Measurements from ENCODE around the gene DAG1. TPM values are rescaled to one million over a fixed set of nuclear protein-coding genes. Genes with fewer than 3 reads are reported as not detected.

Gene DAG1
- 144 TPM for total RNA-seq
- long read RNA-seq, partial matches to known transcripts: 0 of 66 reads
- long read RNA-seq, other reads (novel, unspliced or antisense): 66 of 66 reads

GRCh38 chr3:49469936-49470713 lies at the start of gene DAG1:
Gene DAG1, plus strand, starts transcription at chr3:49470267. Its CDS starts 40,268 bp downstream, at chr3:49510535.
- peak; percentile 99 for DNase-seq
- ATAC-seq: peak; percentile 86
- intact Hi-C loops (cut with micrococcal nuclease): no loop called here

DNA sequence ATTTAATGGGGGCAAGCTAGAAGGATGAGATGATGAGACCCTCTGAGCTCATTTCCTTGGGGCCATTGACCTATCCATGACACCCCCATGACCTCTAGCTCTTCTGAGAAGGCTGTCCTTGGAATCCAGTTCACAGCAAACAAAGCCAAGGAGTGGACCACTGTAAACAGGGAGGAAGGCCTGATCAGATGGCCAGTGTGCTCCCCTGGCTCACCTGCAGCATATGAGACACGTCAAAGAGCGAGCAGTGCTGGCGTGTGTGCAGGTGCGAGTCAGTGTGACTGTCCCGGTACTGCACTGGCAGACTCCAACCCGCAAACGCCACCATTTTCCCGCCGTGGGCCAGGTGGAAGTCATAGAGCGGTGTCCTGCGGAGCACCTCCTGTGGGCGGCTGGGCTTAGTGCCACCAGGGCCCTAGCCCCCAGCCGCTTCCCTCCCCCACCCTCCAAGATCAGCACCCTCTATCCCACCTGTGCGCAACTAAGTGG lies 48.1 kb upstream of the DAG1 start:
- ATAC-seq (peak; percentile 41), DNase-seq (peak; percentile 41)
- intact Hi-C loops (cut with micrococcal nuclease): no loop called here

DNA sequence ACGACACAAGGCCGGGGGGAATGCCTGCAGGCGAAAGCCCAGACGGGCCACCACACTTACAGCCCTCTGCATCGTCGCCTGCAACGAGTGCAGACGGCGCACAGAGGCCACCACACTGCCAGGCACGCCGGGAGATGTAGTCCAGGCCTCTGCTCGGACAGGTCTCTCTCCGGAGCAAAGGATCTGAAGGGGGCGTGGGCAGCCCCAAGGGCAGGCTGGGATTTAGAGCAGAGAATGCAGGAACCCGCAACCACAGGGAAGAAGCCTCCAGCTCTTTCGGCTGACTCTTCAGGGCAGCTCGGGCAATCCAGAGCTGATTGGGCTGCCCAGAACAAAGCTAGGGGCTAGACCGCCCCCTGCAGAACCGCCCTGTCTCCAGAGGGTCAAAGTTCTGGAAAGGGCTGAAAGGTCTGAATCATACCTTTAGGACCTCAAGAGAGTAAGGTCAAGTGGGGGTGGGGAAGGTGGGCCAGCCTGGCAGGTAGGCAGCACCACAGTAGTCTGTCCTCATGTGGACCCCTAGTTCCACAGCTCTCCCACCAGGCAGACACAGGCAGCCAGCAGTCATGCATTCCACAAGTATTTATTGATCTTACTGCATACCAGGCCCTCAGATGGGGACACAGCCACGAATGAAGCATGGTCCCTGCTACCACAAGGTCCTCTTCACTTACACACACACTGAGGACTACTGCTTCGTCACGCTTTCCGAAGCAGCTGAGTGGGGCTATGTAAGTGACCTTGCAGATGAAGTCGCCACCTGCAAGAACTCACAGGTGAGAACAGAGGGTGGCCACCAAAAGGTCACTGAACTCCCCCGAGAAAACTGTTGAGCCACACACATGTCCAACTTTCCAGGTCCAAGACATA lies 47.5 kb upstream of the DAG1 start, which contains the start of gene AMT:
Gene AMT (minus strand): TSS at position 95 of the 870 bp plus-strand sequence. CDS start 23 bp downstream, at position 72.
- DNase-seq: peak; percentile 78
- ATAC-seq: peak; percentile 86
- intact Hi-C loops (cut with micrococcal nuclease): no loop called here

GRCh38 chr3:49424816-49425215 lies 45.3 kb upstream of the DAG1 start:
- DNase-seq: no peak
- intact Hi-C loops (cut with micrococcal nuclease): no loop called here
- no peak for ATAC-seq

GRCh38 chr3:49427586-49427985 lies 42.5 kb upstream of the DAG1 start:
- DNase-seq: no peak
- intact Hi-C loops (cut with micrococcal nuclease): no loop called here
- ATAC-seq: no peak

GRCh38 chr3:49428752-49429080 lies 41.4 kb upstream of the DAG1 start:
- intact Hi-C loops (cut with micrococcal nuclease): no loop called here
- ATAC-seq (peak; percentile 1), DNase-seq (no peak)

GRCh38 chr3:49434731-49435130 lies 35.3 kb upstream of the DAG1 start:
- intact Hi-C loops (cut with micrococcal nuclease): no loop called here
- DNase-seq: no peak
- ATAC-seq: no peak

- intact Hi-C loops (cut with micrococcal nuclease): no loop called here
- ATAC-seq (no peak), DNase-seq (no peak)
These were observed 24.7 kb upstream of the DAG1 start for GRCh38 chr3:49445391-49445790.

- DNase-seq (no peak), ATAC-seq (no peak)
- intact Hi-C loops (cut with micrococcal nuclease): no loop called here
These were observed 16.4 kb upstream of the DAG1 start for GRCh38 chr3:49453621-49454020.

DNA sequence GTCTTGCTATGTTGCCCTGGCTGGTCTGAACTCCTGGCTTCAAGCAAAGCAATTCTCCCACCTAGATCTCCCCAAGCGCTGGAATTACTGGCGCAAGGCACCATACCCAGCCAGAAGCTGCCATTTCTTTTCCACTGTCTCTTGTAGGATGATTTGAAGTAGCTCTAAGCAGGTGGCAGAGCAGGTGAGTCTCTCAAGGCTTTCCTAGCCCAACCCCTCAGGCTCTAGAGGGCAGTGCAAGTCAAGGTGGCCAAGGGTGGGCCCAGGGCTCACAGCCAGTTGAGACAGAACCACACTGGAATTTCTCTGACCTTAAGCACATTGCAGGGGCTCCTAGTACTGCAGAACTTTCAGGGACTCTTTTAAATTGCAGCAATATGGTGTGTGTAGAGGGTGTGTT lies 15.6 kb upstream of the DAG1 start:
- DNase-seq: peak; percentile 53
- intact Hi-C loops (cut with micrococcal nuclease): no loop called here
- peak; percentile 78 for ATAC-seq

- intact Hi-C loops (cut with micrococcal nuclease): no loop called here
- peak; percentile 69 for ATAC-seq
- DNase-seq: no peak
These were observed 15.0 kb upstream of the DAG1 start for GRCh38 chr3:49454898-49455681.

DNA sequence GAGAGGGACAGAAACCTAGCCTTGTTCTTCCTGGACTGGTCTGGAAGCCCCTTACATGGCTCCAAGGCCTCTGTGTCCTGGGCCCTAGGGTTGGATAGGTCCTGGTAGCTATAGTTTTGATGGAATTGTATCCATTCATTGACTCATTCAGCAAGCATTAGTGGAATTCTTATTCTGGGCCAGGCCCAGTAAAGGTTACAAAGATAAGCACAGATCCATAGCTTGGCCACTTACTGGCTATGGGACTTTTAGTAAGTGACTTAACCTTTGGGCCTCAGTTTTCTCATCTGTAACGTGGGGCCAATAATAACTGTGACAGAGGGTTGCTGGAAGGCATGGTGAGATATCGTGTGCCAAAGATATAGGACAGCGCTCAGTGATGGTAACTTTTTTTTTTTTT lies 13.6 kb upstream of the DAG1 start:
- intact Hi-C loops (cut with micrococcal nuclease): no loop called here
- ATAC-seq (no peak), DNase-seq (no peak)

DNA sequence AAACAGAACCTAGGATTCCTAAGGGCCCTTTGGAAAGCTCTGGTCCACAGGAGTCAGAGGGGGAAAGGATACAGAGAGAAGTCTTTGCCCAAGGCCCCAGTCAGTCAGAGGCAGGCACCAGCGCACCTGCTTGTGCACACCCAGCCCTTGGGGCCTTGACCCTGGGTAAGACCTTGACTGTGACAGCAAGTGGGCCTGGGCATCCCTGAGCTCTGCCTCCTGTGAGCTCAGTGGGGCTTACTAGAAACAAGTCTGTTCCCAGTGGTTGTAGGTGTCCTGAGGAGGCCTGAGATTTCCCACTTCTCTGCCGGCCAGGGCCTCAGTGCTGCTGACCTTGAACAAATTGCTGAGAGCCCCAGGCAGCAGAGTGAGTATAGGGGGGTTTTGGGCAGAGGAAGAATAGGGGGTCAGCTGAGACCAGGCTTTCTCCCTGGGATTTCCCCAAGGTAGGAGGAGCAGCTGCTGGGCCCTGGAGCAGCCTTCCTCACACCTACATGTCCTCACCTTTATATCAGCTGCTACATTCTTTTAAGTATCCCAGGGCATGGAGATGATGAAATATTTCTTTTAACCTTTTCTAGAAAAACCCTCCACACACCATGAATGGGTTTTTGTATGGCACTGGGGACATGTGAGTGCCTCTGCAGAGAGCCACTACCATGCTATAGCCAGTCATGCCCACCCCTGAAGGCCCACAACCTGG lies 9.7 kb upstream of the DAG1 start:
- DNase-seq: no peak
- intact Hi-C loops (cut with micrococcal nuclease): no loop called here
- ATAC-seq: no peak

DNA sequence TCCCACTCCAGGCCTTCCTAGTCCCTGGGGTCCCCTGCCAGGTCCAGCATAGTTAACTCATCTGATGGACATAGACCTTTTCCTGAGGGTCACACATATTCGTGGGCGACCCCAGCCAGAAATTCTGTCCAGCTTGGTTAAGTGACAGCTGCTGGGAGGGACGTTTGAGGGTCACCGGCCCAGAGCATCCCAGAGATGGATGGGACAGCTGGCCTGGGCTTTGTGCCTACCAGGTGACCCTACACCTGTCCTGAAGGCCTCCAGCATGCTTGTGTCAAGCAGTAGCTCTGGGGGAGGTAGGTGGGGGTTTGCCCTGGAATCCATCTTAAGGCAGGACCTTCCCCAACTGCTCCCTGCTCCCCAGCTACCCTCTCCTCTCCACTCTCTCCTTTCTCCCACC lies 9.1 kb upstream of the DAG1 start:
- ATAC-seq (no peak), DNase-seq (no peak)
- intact Hi-C loops (cut with micrococcal nuclease): no loop called here

GRCh38 chr3:49461443-49462171 lies 8.5 kb upstream of the DAG1 start:
- intact Hi-C loops (cut with micrococcal nuclease): no loop called here
- no peak for DNase-seq
- ATAC-seq: peak; percentile 29

- ATAC-seq (no peak), DNase-seq (no peak)
- intact Hi-C loops (cut with micrococcal nuclease): no loop called here
These were observed 7.8 kb upstream of the DAG1 start for GRCh38 chr3:49462222-49462621.

DNA sequence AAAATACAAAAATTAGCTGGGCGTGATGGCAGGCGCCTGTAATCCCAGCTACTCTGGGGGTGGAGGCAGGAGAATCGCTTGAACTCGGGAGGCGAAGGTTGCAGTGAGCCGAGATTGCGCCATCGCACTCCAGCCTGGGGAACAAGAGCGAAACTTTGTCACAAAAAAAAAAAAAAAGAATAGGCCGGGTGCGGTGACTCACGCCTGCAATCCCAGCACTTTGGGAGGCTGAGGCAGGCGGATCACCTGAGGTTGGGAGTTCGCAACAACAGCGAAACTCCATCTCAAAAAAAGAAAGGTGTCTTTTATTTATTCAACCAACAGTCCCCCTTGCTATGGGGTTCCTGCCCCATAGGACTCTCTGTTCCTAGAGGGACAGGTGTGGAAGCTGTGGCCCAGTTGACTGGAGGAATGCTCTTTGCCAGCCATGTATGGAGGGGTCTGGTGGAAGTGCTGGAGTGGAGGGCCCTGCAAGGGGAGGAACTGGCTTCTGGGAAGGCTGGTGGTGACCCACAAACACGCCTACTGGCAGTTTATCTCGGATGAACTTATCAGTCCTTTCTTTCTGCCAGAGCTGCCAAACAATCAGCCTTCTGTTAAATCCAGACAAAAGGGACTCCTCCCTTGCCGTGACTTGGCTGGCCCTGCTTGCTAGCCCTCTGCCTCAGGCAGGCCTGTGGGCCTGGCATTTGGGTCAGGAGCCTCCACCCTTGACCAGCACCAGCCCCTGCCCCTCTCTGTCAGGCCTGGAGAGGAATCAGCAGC lies 4.6 kb upstream of the DAG1 start:
- ATAC-seq: no peak
- intact Hi-C loops (cut with micrococcal nuclease): no loop called here
- peak; percentile 46 for DNase-seq

All from left ventricle myocardium superior (tissue), 1 donor.